ENCODE data around the gene FAM193A. TPM values are rescaled to one million over a fixed set of nuclear protein-coding genes. Genes with fewer than 3 reads are reported as not detected.
A peak's percentile ranks its signal among the peaks of the same experiment; 100 is the strongest.

Gene FAM193A
- polyA plus RNA-seq, 6 donors from 2014 or later, result 1.5 to 5.9 (median 2.2) TPM

- peak overlapping the region in 1 of 6 donors; percentile 74 for H3K27ac Mint-ChIP-seq
- no peak for DNase-seq
Observed at GRCh38 chr4:2642968-2643367, 106.5 kb downstream of the FAM193A start.

GRCh38 chr4:2643555-2643954 lies 107.1 kb downstream of the FAM193A start:
- DNase-seq (no peak), ATAC-seq (ENCODE audit: low read depth in 2 of 2) (no peak)
- Mint-ChIP-seq H3K27me3 (no peaks in the 10 kb centered on the region), H3K27ac (no peak overlapping the region), H3K4me3 (no peak overlapping the region), H3K36me3 (peaks cover 9 to 12% of the 10 kb centered on the region in 2 donors), H3K9me3 (no peaks in the 10 kb centered on the region), H3K4me1 (peaks cover 0 to 4% (median 0%) of the 10 kb centered on the region in 3 donors)

More at GRCh38 chr4:2642968-2643367, 106.5 kb downstream of the FAM193A start:
- Mint-ChIP-seq H3K4me3 (no peak overlapping the region), H3K9me3 (no peaks in the 10 kb centered on the region), H3K36me3 (peaks cover 9 to 17% of the 10 kb centered on the region in 2 donors), H3K4me1 (peaks cover 0 to 4% (median 0%) of the 10 kb centered on the region in 3 donors), H3K27me3 (no peaks in the 10 kb centered on the region)
- ATAC-seq (ENCODE audit: low read depth in 2 of 2), result no peak

- H3K36me3 Mint-ChIP-seq, result peaks cover 0 to 5% of the 10 kb centered on the region in 2 donors
- H3K4me1 Mint-ChIP-seq, result peaks cover 5 to 9% (median 7%) of the 10 kb centered on the region in 3 donors
- no peak overlapping the region for H3K4me3 Mint-ChIP-seq
- H3K9me3 Mint-ChIP-seq, result no peaks in the 10 kb centered on the region
- H3K27ac Mint-ChIP-seq, result no peak overlapping the region
- DNase-seq (no peak), ATAC-seq (ENCODE audit: low read depth in 2 of 2) (no peak)
- H3K27me3 Mint-ChIP-seq, result no peaks in the 10 kb centered on the region
Observed at GRCh38 chr4:2646396-2647149, 110.1 kb downstream of the FAM193A start.

GRCh38 chr4:2647403-2648158 lies 111.1 kb downstream of the FAM193A start:
- Mint-ChIP-seq H3K27me3 (no peaks in the 10 kb centered on the region), H3K36me3 (peaks cover 0 to 5% of the 10 kb centered on the region in 2 donors), H3K4me3 (no peak overlapping the region), H3K9me3 (no peaks in the 10 kb centered on the region), H3K4me1 (peaks cover 15 to 18% (median 15%) of the 10 kb centered on the region in 3 donors), H3K27ac (no peak overlapping the region)
- DNase-seq (no peak), ATAC-seq (ENCODE audit: low read depth in 2 of 2) (no peak)

- no peak overlapping the region for H3K4me3 Mint-ChIP-seq
- H3K36me3 Mint-ChIP-seq, result peaks cover 0 to 5% of the 10 kb centered on the region in 2 donors
- ATAC-seq (ENCODE audit: low read depth in 2 of 2), result no peak
- peak overlapping the region in 2 of 6 donors; percentile 20 to 36 for H3K27ac Mint-ChIP-seq
- H3K27me3 Mint-ChIP-seq, result no peaks in the 10 kb centered on the region
- DNase-seq, result no peak
- peaks cover 18 to 20% (median 18%) of the 10 kb centered on the region in 3 donors for H3K4me1 Mint-ChIP-seq
- no peaks in the 10 kb centered on the region for H3K9me3 Mint-ChIP-seq
Observed at GRCh38 chr4:2648159-2648814, 111.8 kb downstream of the FAM193A start.

- H3K36me3 Mint-ChIP-seq, result peaks cover 0 to 5% of the 10 kb centered on the region in 2 donors
- H3K9me3 Mint-ChIP-seq, result no peaks in the 10 kb centered on the region
- no peak overlapping the region for H3K4me3 Mint-ChIP-seq
- H3K4me1 Mint-ChIP-seq, result peaks cover 18 to 22% (median 20%) of the 10 kb centered on the region in 3 donors
- H3K27ac Mint-ChIP-seq, result no peak overlapping the region
- ATAC-seq (ENCODE audit: low read depth in 2 of 2), result no peak
- no peaks in the 10 kb centered on the region for H3K27me3 Mint-ChIP-seq
- DNase-seq, result no peak
Observed at GRCh38 chr4:2649604-2650114, 113.2 kb downstream of the FAM193A start.

GRCh38 chr4:2650276-2650675 lies 113.8 kb downstream of the FAM193A start:
- Mint-ChIP-seq H3K27ac (peak overlapping the region in 2 of 6 donors; percentile 60 to 79), H3K36me3 (peaks cover 0 to 2% of the 10 kb centered on the region in 2 donors), H3K27me3 (no peaks in the 10 kb centered on the region), H3K4me3 (no peak overlapping the region), H3K4me1 (peaks cover 18 to 22% (median 18%) of the 10 kb centered on the region in 3 donors), H3K9me3 (no peaks in the 10 kb centered on the region)
- ATAC-seq (ENCODE audit: low read depth in 2 of 2), result no peak
- no peak for DNase-seq

- H3K4me1 Mint-ChIP-seq, result peaks cover 16 to 22% (median 18%) of the 10 kb centered on the region in 3 donors
- peak overlapping the region in 1 of 8 donors; percentile 39 for H3K4me3 Mint-ChIP-seq
- no peaks in the 10 kb centered on the region for H3K27me3 Mint-ChIP-seq
- no peak for ATAC-seq (ENCODE audit: low read depth in 2 of 2)
- H3K27ac Mint-ChIP-seq, result peak overlapping the region in 5 of 6 donors; percentile 43 to 92 (median 59)
- DNase-seq, result no peak
- H3K9me3 Mint-ChIP-seq, result no peaks in the 10 kb centered on the region
- no peaks in the 10 kb centered on the region for H3K36me3 Mint-ChIP-seq
Observed at GRCh38 chr4:2651546-2651945, 115.1 kb downstream of the FAM193A start.

- ATAC-seq (ENCODE audit: low read depth in 2 of 2), result no peak
- H3K36me3 Mint-ChIP-seq, result peaks cover 0 to under 1% of the 10 kb centered on the region in 2 donors
Observed at GRCh38 chr4:2651998-2652397, 115.6 kb downstream of the FAM193A start.

GRCh38 chr4:2652415-2653160 lies 116.1 kb downstream of the FAM193A start:
- H3K9me3 Mint-ChIP-seq, result no peaks in the 10 kb centered on the region
- H3K27ac Mint-ChIP-seq, result peak overlapping the region; percentile 16 to 87 (median 55)
- DNase-seq (no peak), ATAC-seq (ENCODE audit: low read depth in 2 of 2) (peak in 1 of 2 donors; percentile 32)
- peak overlapping the region in 2 of 8 donors; percentile 2 to 5 for H3K4me3 Mint-ChIP-seq
- peaks cover 0 to 7% of the 10 kb centered on the region in 2 donors for H3K36me3 Mint-ChIP-seq
- peaks cover 16 to 22% (median 18%) of the 10 kb centered on the region in 3 donors for H3K4me1 Mint-ChIP-seq
- H3K27me3 Mint-ChIP-seq, result no peaks in the 10 kb centered on the region

More at GRCh38 chr4:2651998-2652397, 115.6 kb downstream of the FAM193A start:
- DNase-seq, result no peak
- H3K27ac Mint-ChIP-seq, result peak overlapping the region in 4 of 6 donors; percentile 16 to 87 (median 78)
- H3K4me1 Mint-ChIP-seq, result peaks cover 16 to 22% (median 18%) of the 10 kb centered on the region in 3 donors
- no peaks in the 10 kb centered on the region for H3K9me3 Mint-ChIP-seq
- no peaks in the 10 kb centered on the region for H3K27me3 Mint-ChIP-seq
- no peak overlapping the region for H3K4me3 Mint-ChIP-seq

GRCh38 chr4:2660596-2661211 lies 124.3 kb downstream of the FAM193A start:
- peak overlapping the region in 1 of 6 donors; percentile 48 for H3K27ac Mint-ChIP-seq
- H3K27me3 Mint-ChIP-seq, result no peaks in the 10 kb centered on the region

GRCh38 chr4:2662598-2662997 lies 126.2 kb downstream of the FAM193A start:
- no peak for ATAC-seq (ENCODE audit: low read depth in 2 of 2)
- H3K27ac Mint-ChIP-seq, result peak overlapping the region in 2 of 6 donors; percentile 14 to 86
- no peaks in the 10 kb centered on the region for H3K27me3 Mint-ChIP-seq
- no peak for DNase-seq
- H3K36me3 Mint-ChIP-seq, result peaks cover 29 to 34% of the 10 kb centered on the region in 2 donors
- peaks cover 13 to 25% (median 20%) of the 10 kb centered on the region in 3 donors for H3K4me1 Mint-ChIP-seq
- H3K9me3 Mint-ChIP-seq, result no peaks in the 10 kb centered on the region
- H3K4me3 Mint-ChIP-seq, result no peak overlapping the region

More at GRCh38 chr4:2660596-2661211, 124.3 kb downstream of the FAM193A start:
- no peak overlapping the region for H3K4me3 Mint-ChIP-seq
- H3K36me3 Mint-ChIP-seq, result peaks cover 24 to 40% of the 10 kb centered on the region in 2 donors
- no peaks in the 10 kb centered on the region for H3K9me3 Mint-ChIP-seq
- DNase-seq (no peak), ATAC-seq (ENCODE audit: low read depth in 2 of 2) (no peak)
- peaks cover 3 to 6% (median 4%) of the 10 kb centered on the region in 3 donors for H3K4me1 Mint-ChIP-seq
